T-helper 2 cell treated with Interferon-gamma antibody and Interleukin-4, amounts not matched to agents 5 μg/mL and 100 μg/mL, for 36 hours (primary cell): Measurements from ENCODE around the gene RBMS1.

Experiments used
- DNase-seq: peaks from one replicate; pipeline ENCODE4 v3.0.0; 2021; ENCODE audit warnings: low spot score
- H3K27ac Mint-ChIP-seq: one replicate; pipeline ENCODE4 v1.8.0; 2021; ENCODE audit warnings: mild to moderate bottlenecking, mixed read lengths
- H3K27me3 Mint-ChIP-seq: one replicate; pipeline ENCODE4 v1.8.0; 2021; ENCODE audit warnings: low read depth, mixed read lengths
- H3K36me3 Mint-ChIP-seq: one replicate; pipeline ENCODE4 v1.8.0; 2021; ENCODE audit warnings: low read depth, mixed read lengths
- H3K4me1 Mint-ChIP-seq: one replicate; pipeline ENCODE4 v1.8.0; 2021; ENCODE audit warnings: low read depth, mixed read lengths
- H3K4me3 Mint-ChIP-seq: one replicate; pipeline ENCODE4 v1.8.0; 2022; ENCODE audit warnings: mild to moderate bottlenecking, moderate library complexity, mixed read lengths
- H3K9me3 Mint-ChIP-seq: one replicate; pipeline ENCODE4 v1.8.0; 2021; ENCODE audit warnings: mixed read lengths

Gene RBMS1

DNA sequence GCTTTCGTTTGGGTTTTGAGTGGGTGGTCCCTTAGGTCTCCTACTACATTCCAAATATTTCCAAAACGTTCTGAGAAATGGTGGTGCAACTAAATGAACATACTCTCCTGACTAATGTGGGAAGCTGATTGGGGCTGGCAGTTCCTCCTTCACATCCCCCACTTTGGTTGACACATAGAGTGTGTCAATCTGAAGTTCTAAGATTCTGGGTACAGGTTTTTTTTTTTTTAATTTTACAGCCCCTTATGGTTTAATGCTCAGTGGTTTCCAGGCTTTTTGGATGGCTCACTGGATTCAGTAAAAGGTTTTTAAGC, 235.2 kb downstream of the RBMS1 start:
- no peak overlapping the region for H3K27ac Mint-ChIP-seq
- no peak overlapping the region for H3K4me3 Mint-ChIP-seq
- peaks cover 3% of the 10 kb centered on the region for H3K27me3 Mint-ChIP-seq
- no peak for DNase-seq
- no peaks in the 10 kb centered on the region for H3K4me1 Mint-ChIP-seq
- no peaks in the 10 kb centered on the region for H3K9me3 Mint-ChIP-seq
- no peaks in the 10 kb centered on the region for H3K36me3 Mint-ChIP-seq

DNA sequence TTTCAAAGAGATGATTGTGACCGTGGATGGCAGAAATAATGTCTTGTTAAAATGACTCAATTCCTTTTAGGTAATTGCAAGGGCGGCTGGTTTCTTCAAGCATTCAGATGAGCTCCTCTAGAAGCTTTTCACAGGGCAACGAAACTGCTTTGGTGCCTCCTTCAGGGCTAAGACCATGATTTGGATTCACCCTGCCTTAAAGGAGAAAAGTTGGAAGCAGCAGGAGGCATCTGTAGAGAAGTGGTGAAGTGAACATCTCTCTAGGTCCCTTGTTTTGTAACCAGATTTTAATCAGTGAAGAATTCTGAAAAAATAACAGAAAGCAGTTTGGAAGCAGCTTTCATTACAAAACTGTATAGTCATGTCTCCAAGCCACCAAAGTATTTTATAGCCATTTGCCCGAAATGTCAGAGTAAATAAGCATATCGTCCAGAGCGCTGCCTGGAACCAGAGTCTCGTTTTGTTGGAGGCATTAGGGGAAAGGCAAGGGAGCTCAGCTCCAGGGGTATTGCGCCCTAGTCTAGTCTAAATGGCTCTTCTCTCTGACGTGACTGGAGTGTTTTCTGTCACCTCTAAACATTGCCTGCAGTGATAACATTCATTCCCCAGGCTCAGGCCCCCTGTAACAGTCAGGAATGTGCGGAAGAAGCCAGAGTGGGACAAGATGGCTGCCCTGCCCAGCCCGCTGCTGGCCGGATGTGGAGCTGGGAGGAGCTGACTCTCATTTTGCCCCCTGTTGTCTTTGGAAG, 235.7 kb downstream of the RBMS1 start:
- Mint-ChIP-seq H3K36me3 (no peaks in the 10 kb centered on the region), H3K27ac (no peak overlapping the region), H3K4me3 (no peak overlapping the region), H3K9me3 (no peaks in the 10 kb centered on the region), H3K27me3 (peaks cover 4% of the 10 kb centered on the region), H3K4me1 (no peaks in the 10 kb centered on the region)
- DNase-seq, result no peak

DNA sequence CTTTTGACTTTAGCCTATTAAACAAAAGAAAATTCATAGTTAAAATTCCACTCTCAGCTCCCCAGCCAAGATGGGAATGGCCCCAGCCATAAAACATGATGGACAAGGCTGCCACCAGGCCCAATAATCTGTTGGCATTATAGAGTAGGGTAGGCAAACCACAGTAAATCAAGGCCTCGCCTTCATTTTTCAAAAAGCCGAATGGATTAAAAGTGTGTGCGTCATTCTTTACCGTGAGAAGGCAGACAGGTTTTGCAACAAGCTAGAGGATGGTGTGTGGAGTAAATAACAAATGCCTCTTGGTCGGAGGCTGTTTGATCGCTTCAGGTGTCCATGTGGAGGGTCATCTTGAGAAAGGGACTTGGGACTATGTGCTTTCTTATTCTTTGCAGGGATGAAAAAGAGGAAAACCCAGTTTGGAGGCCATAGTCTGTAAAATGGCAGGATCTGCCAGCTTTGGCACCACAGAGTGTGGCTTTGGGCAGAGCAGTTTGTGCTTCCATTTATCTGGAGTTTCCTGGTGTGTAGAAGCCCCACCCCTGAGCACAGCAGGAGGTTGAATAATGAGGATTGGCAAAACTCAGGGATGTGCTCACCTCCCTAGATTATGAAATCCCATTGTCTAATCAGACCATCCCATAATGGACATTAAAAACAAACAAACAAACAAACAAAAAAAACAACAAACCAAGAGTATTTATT, 236.4 kb downstream of the RBMS1 start:
- Mint-ChIP-seq H3K27me3 (peaks cover 4% of the 10 kb centered on the region), H3K27ac (no peak overlapping the region), H3K4me1 (no peaks in the 10 kb centered on the region), H3K36me3 (no peaks in the 10 kb centered on the region), H3K9me3 (no peaks in the 10 kb centered on the region), H3K4me3 (no peak overlapping the region)
- no peak for DNase-seq

DNA sequence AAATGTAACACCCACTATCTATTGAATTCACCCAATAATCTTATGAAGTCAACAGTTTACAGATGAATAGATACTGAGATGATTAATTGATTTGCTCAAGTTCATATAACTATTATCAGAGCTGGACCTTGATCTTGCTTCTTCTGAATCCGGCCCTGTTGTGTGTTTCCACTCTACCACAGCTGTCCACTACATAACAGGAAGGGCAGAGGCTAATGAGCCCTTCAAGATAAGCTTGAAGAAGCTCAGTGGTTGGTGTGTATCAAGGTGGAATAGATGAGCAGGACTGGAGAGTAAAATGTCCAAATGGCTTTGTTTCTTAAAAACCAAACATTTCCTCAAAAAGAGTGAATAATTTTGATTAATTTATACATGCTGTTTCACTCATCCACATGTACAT, 237.1 kb downstream of the RBMS1 start:
- Mint-ChIP-seq H3K4me1 (no peaks in the 10 kb centered on the region), H3K27me3 (peaks cover 4% of the 10 kb centered on the region), H3K27ac (no peak overlapping the region), H3K9me3 (no peaks in the 10 kb centered on the region), H3K36me3 (no peaks in the 10 kb centered on the region), H3K4me3 (no peak overlapping the region)
- DNase-seq, result no peak

DNA sequence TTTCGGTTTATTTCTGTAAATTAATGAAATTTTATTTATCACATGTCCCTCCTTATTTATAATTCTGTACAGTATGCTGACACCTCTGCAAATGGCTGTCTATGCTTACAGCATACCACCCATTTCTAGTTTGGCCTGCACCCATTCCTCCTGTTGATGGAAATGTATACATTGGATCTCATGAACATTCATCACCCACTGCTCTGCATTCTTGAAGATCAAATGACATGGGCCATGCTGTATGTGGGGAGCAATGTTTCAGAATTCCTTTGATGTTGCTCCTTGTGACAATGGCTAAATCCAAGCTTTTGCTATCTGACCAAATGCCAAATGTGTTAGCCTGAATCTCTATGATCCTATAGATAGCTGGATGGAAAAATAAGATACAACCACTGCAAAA, 238.2 kb downstream of the RBMS1 start:
- no peaks in the 10 kb centered on the region for H3K36me3 Mint-ChIP-seq
- H3K27me3 Mint-ChIP-seq, result peaks cover 8% of the 10 kb centered on the region
- no peak overlapping the region for H3K4me3 Mint-ChIP-seq
- no peak overlapping the region for H3K27ac Mint-ChIP-seq
- no peaks in the 10 kb centered on the region for H3K9me3 Mint-ChIP-seq
- DNase-seq, result no peak
- H3K4me1 Mint-ChIP-seq, result no peaks in the 10 kb centered on the region

DNA sequence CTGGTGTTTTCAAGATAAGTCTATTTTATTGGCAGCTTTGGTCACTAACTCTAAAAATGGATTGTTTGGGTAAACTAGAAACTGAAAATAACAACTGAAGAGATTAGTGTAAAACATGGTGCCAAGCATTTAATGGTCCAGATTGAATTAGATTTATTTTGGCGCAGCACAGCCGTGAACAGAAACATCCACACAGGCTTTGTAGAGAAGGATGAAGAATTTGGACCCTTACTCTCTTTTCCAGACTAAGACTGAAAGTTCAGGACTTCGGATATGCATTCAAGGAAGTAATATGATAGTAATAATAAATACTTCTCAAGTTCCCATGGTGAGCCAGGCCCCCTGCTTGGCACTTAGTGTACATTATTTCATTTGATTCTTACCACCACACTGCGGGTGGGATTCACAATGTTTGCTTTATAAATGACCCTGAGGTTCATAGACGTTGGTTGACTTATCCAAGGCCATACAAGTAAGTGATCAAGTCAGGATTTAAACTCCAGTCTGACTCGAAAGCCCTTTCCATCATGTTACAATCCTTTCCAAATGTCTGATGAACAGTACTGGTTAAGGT, 239.3 kb downstream of the RBMS1 start:
- Mint-ChIP-seq H3K4me3 (no peak overlapping the region), H3K36me3 (no peaks in the 10 kb centered on the region), H3K9me3 (no peaks in the 10 kb centered on the region), H3K27ac (no peak overlapping the region), H3K27me3 (peaks cover 10% of the 10 kb centered on the region), H3K4me1 (no peaks in the 10 kb centered on the region)
- DNase-seq, result no peak

DNA sequence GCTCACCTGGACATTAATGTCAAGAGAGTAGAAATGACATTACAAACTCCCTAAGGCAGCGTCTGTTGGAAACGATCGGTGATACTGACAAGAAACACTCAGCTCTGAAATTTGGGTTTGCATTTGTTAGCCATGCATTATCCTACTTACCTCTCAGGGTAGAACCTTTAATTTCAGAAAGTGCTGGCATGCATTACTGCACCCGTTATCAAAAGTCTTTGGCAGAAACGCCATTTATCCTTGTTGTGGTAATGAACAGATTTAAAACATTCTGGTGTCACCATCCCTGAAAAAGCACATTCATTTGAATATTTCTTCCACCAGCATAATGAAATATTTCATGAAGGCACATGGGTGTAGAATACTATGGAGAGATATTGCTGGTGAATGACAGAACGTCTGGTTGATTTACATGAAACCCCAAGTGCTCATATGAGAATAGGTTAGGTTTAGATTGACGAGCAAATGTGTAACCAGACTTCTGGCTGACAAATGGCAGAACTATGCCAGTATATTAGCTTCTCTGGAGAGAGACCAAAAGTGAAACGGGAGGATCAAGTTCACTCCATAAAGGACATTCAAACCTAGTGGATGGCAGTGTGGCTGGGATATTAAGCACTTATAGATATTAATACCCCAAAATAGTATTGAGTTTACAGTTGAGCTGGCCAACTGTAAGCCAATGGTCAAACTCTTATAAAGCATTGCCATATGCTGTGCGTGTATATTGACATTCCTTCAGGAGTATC, 240.0 kb downstream of the RBMS1 start:
- Mint-ChIP-seq H3K4me1 (no peaks in the 10 kb centered on the region), H3K27ac (no peak overlapping the region), H3K36me3 (no peaks in the 10 kb centered on the region), H3K9me3 (no peaks in the 10 kb centered on the region), H3K4me3 (no peak overlapping the region), H3K27me3 (peaks cover 10% of the 10 kb centered on the region)
- DNase-seq, result no peak

DNA sequence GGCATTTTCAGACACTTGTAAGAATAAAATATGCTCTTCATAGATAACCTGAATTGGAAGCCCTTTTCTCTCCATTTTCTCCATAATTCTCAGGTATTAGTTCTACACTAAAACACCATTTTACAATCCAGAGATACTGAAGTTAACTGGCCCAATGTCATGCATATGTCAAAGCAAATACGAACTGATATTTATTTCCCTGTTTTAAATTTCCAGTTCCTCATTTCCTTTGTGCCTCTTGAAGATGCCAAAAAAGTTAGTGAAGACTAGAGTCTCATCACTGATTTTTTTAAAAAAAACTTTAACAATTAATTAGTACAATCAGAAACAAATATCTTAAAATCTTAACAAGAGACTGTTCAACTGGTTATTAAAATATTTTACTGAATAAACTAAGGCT, 240.7 kb downstream of the RBMS1 start:
- Mint-ChIP-seq H3K27ac (no peak overlapping the region), H3K4me3 (no peak overlapping the region)

DNA sequence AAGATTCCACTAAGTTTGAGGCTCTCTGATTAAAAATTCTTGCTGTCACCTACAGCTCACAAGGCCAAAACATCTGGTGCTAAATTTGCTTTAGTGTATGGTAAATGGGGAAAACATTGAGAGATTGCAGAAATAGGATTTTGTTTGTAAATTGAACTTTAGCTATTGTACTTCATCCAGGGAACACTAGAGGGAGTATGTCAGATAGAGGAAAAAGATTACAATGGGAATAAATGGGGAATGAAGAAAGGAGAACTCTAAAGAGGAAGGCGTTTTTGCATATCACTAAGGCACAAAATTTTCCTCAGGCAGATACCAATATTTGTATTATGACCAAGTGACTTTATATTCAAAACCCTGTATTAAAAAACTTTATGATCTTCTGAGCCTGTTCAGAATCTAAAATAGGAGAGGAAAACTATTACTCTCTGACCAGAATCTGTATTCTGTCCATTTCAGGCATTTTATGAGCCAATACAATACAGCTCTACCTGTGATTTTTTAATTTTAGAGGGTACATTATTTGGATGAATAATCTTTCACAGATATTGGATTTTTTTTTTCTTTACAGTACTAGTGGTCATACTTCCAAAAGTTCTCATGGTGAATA, 241.2 kb downstream of the RBMS1 start:
- Mint-ChIP-seq H3K27ac (no peak overlapping the region), H3K4me1 (no peaks in the 10 kb centered on the region), H3K36me3 (no peaks in the 10 kb centered on the region), H3K27me3 (peaks cover 10% of the 10 kb centered on the region), H3K4me3 (no peak overlapping the region), H3K9me3 (no peaks in the 10 kb centered on the region)
- DNase-seq, result no peak

More for the DNA sequence above, 240.7 kb downstream of the RBMS1 start:
- no peaks in the 10 kb centered on the region for H3K4me1 Mint-ChIP-seq
- DNase-seq, result no peak
- H3K27me3 Mint-ChIP-seq, result peaks cover 10% of the 10 kb centered on the region
- no peaks in the 10 kb centered on the region for H3K36me3 Mint-ChIP-seq
- H3K9me3 Mint-ChIP-seq, result no peaks in the 10 kb centered on the region

DNA sequence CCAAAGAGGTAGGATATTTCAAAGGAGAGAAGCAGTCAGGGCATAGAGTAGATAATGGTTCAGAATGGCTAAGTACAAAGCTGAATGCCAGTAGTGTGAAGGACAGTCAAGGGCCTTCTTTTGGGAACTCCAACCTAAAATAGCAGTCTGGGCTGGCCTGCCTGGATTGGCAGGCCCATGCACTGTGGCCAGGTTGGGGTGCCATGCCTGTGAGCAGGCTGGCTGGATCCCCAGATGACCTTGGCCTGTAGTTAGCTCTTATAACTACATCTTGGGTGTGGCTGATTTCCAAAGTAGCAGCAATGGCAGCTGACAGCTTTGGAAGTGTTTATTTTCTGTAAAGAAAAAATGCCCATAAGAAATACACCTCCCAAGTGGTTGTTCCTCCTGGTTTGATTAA, 242.0 kb downstream of the RBMS1 start:
- Mint-ChIP-seq H3K27ac (no peak overlapping the region), H3K4me1 (no peaks in the 10 kb centered on the region), H3K9me3 (no peaks in the 10 kb centered on the region), H3K36me3 (no peaks in the 10 kb centered on the region), H3K27me3 (peaks cover 10% of the 10 kb centered on the region), H3K4me3 (no peak overlapping the region)
- no peak for DNase-seq

DNA sequence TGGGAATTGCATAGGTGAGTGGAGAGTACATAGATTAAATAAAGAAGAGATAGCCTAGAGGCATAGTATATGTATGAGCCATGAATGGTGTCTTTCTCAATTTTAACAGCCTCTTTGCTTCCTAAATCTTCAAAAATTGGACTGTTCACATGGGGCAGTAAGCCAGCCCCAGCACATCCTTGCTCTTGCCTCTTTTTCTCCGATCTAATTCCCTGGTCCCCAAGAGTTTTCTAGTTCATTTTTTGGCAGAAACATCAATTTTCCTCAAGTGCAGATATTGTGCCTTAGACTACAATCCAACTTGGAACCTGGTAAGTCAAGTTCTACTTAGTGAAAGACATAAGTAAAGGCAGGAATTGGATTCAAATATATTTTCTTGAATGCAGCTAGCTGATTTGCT, 243.7 kb downstream of the RBMS1 start:
- H3K36me3 Mint-ChIP-seq, result no peaks in the 10 kb centered on the region
- H3K4me3 Mint-ChIP-seq, result no peak overlapping the region
- no peaks in the 10 kb centered on the region for H3K4me1 Mint-ChIP-seq
- H3K27me3 Mint-ChIP-seq, result peaks cover 10% of the 10 kb centered on the region
- no peak for DNase-seq
- H3K27ac Mint-ChIP-seq, result no peak overlapping the region
- no peaks in the 10 kb centered on the region for H3K9me3 Mint-ChIP-seq

DNA sequence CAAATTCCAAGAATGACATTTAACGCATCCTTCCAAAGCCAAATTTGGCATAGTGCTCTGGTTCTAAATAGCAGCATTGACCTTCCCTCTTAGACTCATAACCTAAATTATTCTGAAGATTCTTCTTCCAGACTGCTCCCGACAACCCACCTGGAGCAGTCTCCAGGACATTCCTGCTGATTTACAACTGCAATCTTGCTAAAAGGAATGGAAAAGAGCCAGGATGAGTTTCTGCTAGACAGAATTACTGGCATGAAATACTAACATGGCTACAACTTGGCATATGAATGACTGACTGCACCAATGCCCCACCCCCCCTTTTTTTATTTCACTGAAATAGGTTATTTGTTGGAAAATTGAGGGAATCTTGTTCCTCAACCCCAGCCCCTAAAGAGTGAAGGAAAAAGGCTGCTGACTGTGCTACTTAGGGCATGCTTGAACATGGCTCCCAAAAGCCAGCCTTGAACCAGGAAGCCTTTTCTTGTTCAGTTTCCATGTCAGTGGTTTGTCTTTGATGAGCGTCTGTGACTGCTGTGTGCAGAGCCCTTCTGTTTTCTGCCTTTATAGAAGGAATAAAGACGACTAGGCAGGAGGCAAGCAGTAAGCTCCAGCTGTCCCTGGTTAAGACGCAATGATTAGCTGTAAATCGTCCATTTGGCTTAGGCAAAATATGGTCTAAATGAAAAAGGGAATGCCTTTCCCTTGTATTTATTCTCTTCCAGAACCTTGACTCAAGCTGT, 246.1 kb downstream of the RBMS1 start:
- H3K27me3 Mint-ChIP-seq, result peaks cover 7% of the 10 kb centered on the region
- no peak for DNase-seq
- no peaks in the 10 kb centered on the region for H3K4me1 Mint-ChIP-seq
- no peak overlapping the region for H3K27ac Mint-ChIP-seq
- no peaks in the 10 kb centered on the region for H3K36me3 Mint-ChIP-seq
- H3K9me3 Mint-ChIP-seq, result no peaks in the 10 kb centered on the region
- no peak overlapping the region for H3K4me3 Mint-ChIP-seq

DNA sequence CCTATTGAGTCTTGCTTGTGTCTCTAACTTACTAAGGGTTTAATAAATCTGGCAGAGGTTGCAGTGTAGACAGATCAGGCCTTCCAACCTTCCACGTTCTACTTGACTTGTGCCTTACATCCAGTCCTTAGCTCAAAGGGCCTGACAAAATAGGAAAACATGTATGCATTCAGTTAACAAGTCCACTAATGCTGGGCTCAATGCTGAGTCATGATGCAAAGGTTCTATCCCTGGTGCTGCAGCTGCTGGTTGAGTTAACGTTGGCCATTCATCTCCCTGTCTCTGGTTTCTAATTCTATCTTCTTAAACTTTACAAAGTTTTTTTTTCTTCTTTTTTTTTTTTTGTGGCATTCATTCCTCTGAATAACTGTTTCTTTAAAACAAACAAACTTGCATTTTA, 247.3 kb downstream of the RBMS1 start:
- DNase-seq, result no peak
- no peaks in the 10 kb centered on the region for H3K36me3 Mint-ChIP-seq
- no peak overlapping the region for H3K4me3 Mint-ChIP-seq
- H3K27me3 Mint-ChIP-seq, result peaks cover 7% of the 10 kb centered on the region
- no peaks in the 10 kb centered on the region for H3K4me1 Mint-ChIP-seq
- no peak overlapping the region for H3K27ac Mint-ChIP-seq
- H3K9me3 Mint-ChIP-seq, result no peaks in the 10 kb centered on the region
